IPS-18c (cell line): Measurements from ENCODE around the gene INPPL1.

Source experiments
- H3K4me3 ChIP-seq: 2 replicates; pipeline ENCODE4 v1.7.0; 2013; ENCODE audit warnings: low read depth, mild to moderate bottlenecking, low read length, moderate library complexity; ENCODE audit not compliant: insufficient read depth
- H3K9me3 ChIP-seq: one replicate; pipeline ENCODE4 v1.6.1; 2013; ENCODE audit warnings: mild to moderate bottlenecking, low read length, moderate library complexity; ENCODE audit not compliant: control insufficient read depth, insufficient read depth

Gene INPPL1

GRCh38 chr11:72238492-72239312, 14.1 kb downstream of the INPPL1 start:
- H3K4me3 ChIP-seq: peak overlapping the region; percentile 44; the same call in 1 of the 2 replicates

GRCh38 chr11:72239313-72239848, 14.8 kb downstream of the INPPL1 start:
- peak overlapping the region; percentile 44; the same call in 1 of the 2 replicates for H3K4me3 ChIP-seq

More at GRCh38 chr11:72238492-72239312, 14.1 kb downstream of the INPPL1 start:
- H3K9me3 ChIP-seq: no peaks in the 10 kb centered on the region

GRCh38 chr11:72239849-72240460, 15.4 kb downstream of the INPPL1 start:
- Histone ChIP-seq H3K4me3 (peak overlapping the region; percentile 44), H3K9me3 (no peaks in the 10 kb centered on the region)

More at GRCh38 chr11:72239313-72239848, 14.8 kb downstream of the INPPL1 start:
- H3K9me3 ChIP-seq: no peaks in the 10 kb centered on the region

- Histone ChIP-seq H3K4me3 (peak overlapping the region; percentile 44), H3K9me3 (no peaks in the 10 kb centered on the region)
These were observed 16.1 kb downstream of the INPPL1 start for GRCh38 chr11:72240461-72241290.

- H3K9me3 ChIP-seq: no peaks in the 10 kb centered on the region
- 0 out of 2 replicates have a peak overlapping the region, but pooled peaks have one; percentile 5 for H3K4me3 ChIP-seq
These were observed 16.8 kb downstream of the INPPL1 start for GRCh38 chr11:72241291-72241781.

- Histone ChIP-seq H3K9me3 (no peaks in the 10 kb centered on the region), H3K4me3 (no peak overlapping the region)
These were observed 17.6 kb downstream of the INPPL1 start for GRCh38 chr11:72242141-72242540.

- Histone ChIP-seq H3K4me3 (peak overlapping the region; percentile 65; the same call in 1 of the 2 replicates), H3K9me3 (no peaks in the 10 kb centered on the region)
These were observed 18.8 kb downstream of the INPPL1 start for GRCh38 chr11:72243173-72244059.

- peak within 1 kb of the TSS; percentile 65 for H3K4me3 ChIP-seq
- H3K9me3 ChIP-seq: no peaks in the 10 kb centered on the region
These were observed 19.4 kb downstream of the INPPL1 start, which contains the start of gene PHOX2A for GRCh38 chr11:72244060-72244360. Gene PHOX2A, minus strand, starts transcription at chr11:72244176. Its CDS starts 172 bp downstream, at chr11:72244004.

- Histone ChIP-seq H3K4me3 (peak overlapping the region; percentile 65), H3K9me3 (no peaks in the 10 kb centered on the region)
These were observed 20.0 kb downstream of the INPPL1 start for GRCh38 chr11:72244361-72245262.

GRCh38 chr11:72245263-72245816, 20.8 kb downstream of the INPPL1 start:
- Histone ChIP-seq H3K9me3 (no peaks in the 10 kb centered on the region), H3K4me3 (peak overlapping the region; percentile 65)

- Histone ChIP-seq H3K4me3 (no peak overlapping the region), H3K9me3 (no peaks in the 10 kb centered on the region)
These were observed 23.0 kb downstream of the INPPL1 start for GRCh38 chr11:72247584-72247983.

GRCh38 chr11:72249961-72250360, 25.4 kb downstream of the INPPL1 start:
- Histone ChIP-seq H3K9me3 (no peaks in the 10 kb centered on the region), H3K4me3 (no peak overlapping the region)

GRCh38 chr11:72250661-72251464, 26.3 kb downstream of the INPPL1 start:
- Histone ChIP-seq H3K9me3 (no peaks in the 10 kb centered on the region), H3K4me3 (no peak overlapping the region)

- no peaks in the 10 kb centered on the region for H3K9me3 ChIP-seq
- no peak overlapping the region for H3K4me3 ChIP-seq
These were observed 27.0 kb downstream of the INPPL1 start for GRCh38 chr11:72251614-72252013.
